ENCODE data around the gene ULBP1. TPM values are rescaled to one million over a fixed set of nuclear protein-coding genes. Genes with fewer than 3 reads are reported as not detected.
A peak's percentile ranks its signal among the peaks of the same experiment; 100 is the strongest.

ULBP1 gene
- total RNA-seq, 1 experiment from 2014 or later = 0.81 TPM

- POLR2A ChIA-PET = no interaction called here
- no peak overlapping the region for H3K27ac Mint-ChIP-seq
- H3K4me1 Mint-ChIP-seq = peaks cover 14% of the 10 kb centered on the region
- H3K27me3 Mint-ChIP-seq (ENCODE audit: low read depth) = peaks cover 97% of the 10 kb centered on the region
- H3K9me3 Mint-ChIP-seq = no peaks in the 10 kb centered on the region
- CTCF ChIA-PET = interaction anchor here (1.7 to 2.3 kb wide), 2 partner anchors 83 to 93 kb away, joined by 5 to 19 read pairs; no protein-coding TSS in a partner anchor
- TF ChIP-seq SOX15 (CRISPR knock-in tag; IDR thresholded peaks at IDR 0.05) = no peak
- TF ChIP-seq GTF2I (CRISPR knock-in tag; conservative IDR thresholded peaks at IDR 0.05) = 0 out of 2 replicates have a peak, but pooled peaks have one; percentile 8
- H3K4me3 Mint-ChIP-seq = peak overlapping the region; percentile 83
- no peaks in the 10 kb centered on the region for H3K36me3 Mint-ChIP-seq
- ATAC-seq (peak; percentile 15), DNase-seq (ENCODE audit: low spot score) (no peak)
Observed at GRCh38 chr6:149923327-149923986, 40.3 kb upstream of the ULBP1 start.

DNA sequence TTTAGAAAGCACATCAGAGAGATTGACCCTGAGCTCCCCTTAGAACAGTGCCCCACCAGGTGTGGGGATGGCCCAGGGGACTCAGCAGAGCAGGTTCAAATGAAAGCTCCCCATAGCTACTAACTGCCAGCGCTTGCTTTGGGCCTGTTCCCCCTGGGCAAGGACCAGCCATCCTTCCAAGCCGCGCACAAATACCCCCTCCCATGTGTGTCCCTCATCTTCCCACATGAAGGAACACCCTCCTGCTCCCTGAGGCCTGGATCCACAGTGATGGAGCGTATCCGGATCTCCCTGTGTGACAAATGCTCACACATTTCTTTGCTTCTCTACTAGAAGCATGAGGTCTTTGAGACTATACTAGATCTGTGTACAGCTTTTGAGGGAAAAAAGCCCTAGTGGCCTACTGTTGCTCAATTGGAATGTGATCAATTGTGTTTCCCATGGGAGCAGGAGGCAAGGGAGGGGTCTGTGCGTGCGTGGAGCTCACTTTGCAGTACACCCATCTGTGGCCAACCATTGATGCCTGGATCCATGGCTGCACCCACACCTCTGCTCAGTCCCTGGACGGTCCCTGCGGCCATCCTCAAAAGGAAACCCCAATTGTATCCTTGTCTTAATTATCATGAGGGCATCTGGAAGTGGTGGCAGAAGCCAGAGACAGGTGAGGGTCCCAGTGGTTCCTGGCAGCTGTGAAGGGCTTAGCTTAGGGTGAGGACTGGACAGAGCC is 39.4 kb upstream of the ULBP1 start:
- ChIA-PET POLR2A (interaction anchor here (1.2 kb wide), 1 partner anchor 84 kb away, joined by 3 read pairs; no protein-coding TSS in a partner anchor), CTCF (interaction anchor here (1.0 to 2.3 kb wide), 5 partner anchors 16 to 99 kb away, joined by 3 to 19 read pairs (median 5); no protein-coding TSS in a partner anchor)
- Mint-ChIP-seq H3K9me3 (no peaks in the 10 kb centered on the region), H3K4me3 (peak overlapping the region; percentile 39), H3K4me1 (peaks cover 14% of the 10 kb centered on the region), H3K27me3 (ENCODE audit: low read depth) (peaks cover 97% of the 10 kb centered on the region), H3K36me3 (no peaks in the 10 kb centered on the region), H3K27ac (no peak overlapping the region)
- ATAC-seq (no peak), DNase-seq (ENCODE audit: low spot score) (no peak)
- TF ChIP-seq, protein P1, sequence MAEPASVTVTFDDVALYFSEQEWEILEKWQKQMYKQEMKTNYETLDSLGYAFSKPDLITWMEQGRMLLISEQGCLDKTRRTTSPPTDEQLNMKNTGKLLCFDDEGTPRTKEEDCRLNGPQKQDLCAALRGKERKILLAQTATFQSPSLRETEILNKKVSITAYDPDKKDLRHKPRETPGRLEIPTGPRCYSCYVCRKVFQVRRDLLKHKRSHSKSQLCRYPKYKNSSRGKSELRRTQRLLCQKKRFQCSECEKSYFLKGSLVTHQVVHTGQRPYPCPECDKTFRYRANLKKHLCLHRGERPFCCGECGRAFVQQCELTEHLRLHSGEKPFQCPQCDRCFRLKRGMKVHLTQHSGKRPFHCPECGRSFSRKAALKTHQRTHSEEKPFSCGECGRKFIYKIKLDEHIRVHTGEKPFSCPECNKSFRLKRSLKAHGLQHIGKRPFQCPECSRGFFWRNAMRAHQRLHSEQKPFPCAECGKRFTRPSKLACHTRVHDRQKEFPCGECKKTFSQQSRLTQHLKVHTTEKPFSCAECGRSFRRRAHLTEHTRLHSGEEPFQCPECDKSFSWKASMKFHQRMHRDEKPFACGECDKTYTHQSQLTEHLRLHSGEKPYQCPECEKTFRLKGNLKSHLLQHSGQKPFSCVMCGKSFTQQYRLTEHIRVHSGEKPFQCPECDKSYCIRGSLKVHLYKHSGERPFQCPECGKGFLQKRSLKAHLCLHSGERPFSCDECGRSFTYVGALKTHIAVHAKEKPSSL (CRISPR knock-in tag; conservative IDR thresholded peaks at IDR 0.05) = no peak
- TF ChIP-seq OVOL2 (CRISPR knock-in tag; IDR thresholded peaks at IDR 0.05; ENCODE audit: borderline replicate concordance) (no peak), ZNF121 (CRISPR knock-in tag; IDR thresholded peaks at IDR 0.05) (no peak), ESRRA (CRISPR knock-in tag; IDR thresholded peaks at IDR 0.05; ENCODE audit: borderline replicate concordance) (no peak)
- TF ChIP-seq, protein P2, sequence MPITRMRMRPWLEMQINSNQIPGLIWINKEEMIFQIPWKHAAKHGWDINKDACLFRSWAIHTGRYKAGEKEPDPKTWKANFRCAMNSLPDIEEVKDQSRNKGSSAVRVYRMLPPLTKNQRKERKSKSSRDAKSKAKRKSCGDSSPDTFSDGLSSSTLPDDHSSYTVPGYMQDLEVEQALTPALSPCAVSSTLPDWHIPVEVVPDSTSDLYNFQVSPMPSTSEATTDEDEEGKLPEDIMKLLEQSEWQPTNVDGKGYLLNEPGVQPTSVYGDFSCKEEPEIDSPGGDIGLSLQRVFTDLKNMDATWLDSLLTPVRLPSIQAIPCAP (CRISPR knock-in tag; IDR thresholded peaks at IDR 0.05) = no peak

GRCh38 chr6:149924933-149925252 is 38.9 kb upstream of the ULBP1 start:
- Mint-ChIP-seq H3K9me3 (no peaks in the 10 kb centered on the region), H3K4me1 (peaks cover 14% of the 10 kb centered on the region), H3K4me3 (peak overlapping the region; percentile 70), H3K27me3 (ENCODE audit: low read depth) (peaks cover 97% of the 10 kb centered on the region), H3K27ac (no peak overlapping the region), H3K36me3 (no peaks in the 10 kb centered on the region)
- ChIA-PET CTCF (interaction anchor here (0.9 to 2.3 kb wide), 6 partner anchors 16 to 126 kb away, joined by 3 to 19 read pairs (median 4); no protein-coding TSS in a partner anchor), POLR2A (interaction anchor here (1.2 kb wide), 1 partner anchor 84 kb away, joined by 3 read pairs; no protein-coding TSS in a partner anchor)
- ATAC-seq (no peak), DNase-seq (ENCODE audit: low spot score) (no peak)
- TF ChIP-seq ZNF232 (CRISPR knock-in tag; IDR thresholded peaks at IDR 0.05) (no peak), MYBL2 (CRISPR knock-in tag; IDR thresholded peaks at IDR 0.05) (no peak), FOXJ3 (CRISPR knock-in tag; IDR thresholded peaks at IDR 0.05; ENCODE audit: borderline replicate concordance) (no peak), JAZF1 (CRISPR knock-in tag; IDR thresholded peaks at IDR 0.05) (no peak), ZNF317 (CRISPR knock-in tag; IDR thresholded peaks at IDR 0.05; ENCODE audit: borderline replicate concordance, low read depth) (no peak)
- TF ChIP-seq, protein P3, sequence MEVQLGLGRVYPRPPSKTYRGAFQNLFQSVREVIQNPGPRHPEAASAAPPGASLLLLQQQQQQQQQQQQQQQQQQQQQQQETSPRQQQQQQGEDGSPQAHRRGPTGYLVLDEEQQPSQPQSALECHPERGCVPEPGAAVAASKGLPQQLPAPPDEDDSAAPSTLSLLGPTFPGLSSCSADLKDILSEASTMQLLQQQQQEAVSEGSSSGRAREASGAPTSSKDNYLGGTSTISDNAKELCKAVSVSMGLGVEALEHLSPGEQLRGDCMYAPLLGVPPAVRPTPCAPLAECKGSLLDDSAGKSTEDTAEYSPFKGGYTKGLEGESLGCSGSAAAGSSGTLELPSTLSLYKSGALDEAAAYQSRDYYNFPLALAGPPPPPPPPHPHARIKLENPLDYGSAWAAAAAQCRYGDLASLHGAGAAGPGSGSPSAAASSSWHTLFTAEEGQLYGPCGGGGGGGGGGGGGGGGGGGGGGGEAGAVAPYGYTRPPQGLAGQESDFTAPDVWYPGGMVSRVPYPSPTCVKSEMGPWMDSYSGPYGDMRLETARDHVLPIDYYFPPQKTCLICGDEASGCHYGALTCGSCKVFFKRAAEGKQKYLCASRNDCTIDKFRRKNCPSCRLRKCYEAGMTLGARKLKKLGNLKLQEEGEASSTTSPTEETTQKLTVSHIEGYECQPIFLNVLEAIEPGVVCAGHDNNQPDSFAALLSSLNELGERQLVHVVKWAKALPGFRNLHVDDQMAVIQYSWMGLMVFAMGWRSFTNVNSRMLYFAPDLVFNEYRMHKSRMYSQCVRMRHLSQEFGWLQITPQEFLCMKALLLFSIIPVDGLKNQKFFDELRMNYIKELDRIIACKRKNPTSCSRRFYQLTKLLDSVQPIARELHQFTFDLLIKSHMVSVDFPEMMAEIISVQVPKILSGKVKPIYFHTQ (CRISPR knock-in tag; IDR thresholded peaks at IDR 0.05) = no peak
- TF ChIP-seq, protein P4, sequence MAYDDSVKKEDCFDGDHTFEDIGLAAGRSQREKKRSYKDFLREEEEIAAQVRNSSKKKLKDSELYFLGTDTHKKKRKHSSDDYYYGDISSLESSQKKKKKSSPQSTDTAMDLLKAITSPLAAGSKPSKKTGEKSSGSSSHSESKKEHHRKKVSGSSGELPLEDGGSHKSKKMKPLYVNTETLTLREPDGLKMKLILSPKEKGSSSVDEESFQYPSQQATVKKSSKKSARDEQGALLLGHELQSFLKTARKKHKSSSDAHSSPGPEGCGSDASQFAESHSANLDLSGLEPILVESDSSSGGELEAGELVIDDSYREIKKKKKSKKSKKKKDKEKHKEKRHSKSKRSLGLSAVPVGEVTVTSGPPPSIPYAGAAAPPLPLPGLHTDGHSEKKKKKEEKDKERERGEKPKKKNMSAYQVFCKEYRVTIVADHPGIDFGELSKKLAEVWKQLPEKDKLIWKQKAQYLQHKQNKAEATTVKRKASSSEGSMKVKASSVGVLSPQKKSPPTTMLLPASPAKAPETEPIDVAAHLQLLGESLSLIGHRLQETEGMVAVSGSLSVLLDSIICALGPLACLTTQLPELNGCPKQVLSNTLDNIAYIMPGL (CRISPR knock-in tag; IDR thresholded peaks at IDR 0.05) = no peak

Data from WTC11 (cell line).